ENCODE measurements around the gene SKIDA1.

- TF ChIP-seq CTCF (IDR thresholded peaks at IDR 0.05) (no peak), POLR2AphosphoS5 (IDR thresholded peaks at IDR 0.05) (no peak), POLR2A (IDR thresholded peaks at IDR 0.05) (no peak), EP300 (IDR thresholded peaks at IDR 0.05) (no peak)
These were observed 31.7 kb downstream of the SKIDA1 start for GRCh38 chr10:21493784-21494183.
